ENCODE measurements around the gene C1orf232.

Gene C1orf232

DNA sequence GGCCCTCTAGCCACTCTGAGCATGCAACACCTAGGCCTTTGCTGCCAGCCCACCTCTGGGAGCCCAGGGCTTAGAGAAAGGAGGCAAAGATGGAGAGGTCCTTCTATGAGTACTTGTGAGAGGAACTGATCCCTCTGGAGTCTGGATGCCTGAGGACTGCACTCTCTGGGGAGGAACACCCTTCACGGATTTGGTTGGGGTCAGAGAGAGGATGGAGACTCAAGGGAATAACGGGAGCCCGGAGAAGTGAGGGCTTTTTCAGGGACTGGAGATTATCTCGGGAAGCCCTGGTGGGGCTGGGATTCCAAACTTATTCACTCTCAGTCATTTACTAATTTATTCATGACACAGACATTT, 413 bp upstream of the C1orf232 start:
- TF ChIP-seq, protein P1, sequence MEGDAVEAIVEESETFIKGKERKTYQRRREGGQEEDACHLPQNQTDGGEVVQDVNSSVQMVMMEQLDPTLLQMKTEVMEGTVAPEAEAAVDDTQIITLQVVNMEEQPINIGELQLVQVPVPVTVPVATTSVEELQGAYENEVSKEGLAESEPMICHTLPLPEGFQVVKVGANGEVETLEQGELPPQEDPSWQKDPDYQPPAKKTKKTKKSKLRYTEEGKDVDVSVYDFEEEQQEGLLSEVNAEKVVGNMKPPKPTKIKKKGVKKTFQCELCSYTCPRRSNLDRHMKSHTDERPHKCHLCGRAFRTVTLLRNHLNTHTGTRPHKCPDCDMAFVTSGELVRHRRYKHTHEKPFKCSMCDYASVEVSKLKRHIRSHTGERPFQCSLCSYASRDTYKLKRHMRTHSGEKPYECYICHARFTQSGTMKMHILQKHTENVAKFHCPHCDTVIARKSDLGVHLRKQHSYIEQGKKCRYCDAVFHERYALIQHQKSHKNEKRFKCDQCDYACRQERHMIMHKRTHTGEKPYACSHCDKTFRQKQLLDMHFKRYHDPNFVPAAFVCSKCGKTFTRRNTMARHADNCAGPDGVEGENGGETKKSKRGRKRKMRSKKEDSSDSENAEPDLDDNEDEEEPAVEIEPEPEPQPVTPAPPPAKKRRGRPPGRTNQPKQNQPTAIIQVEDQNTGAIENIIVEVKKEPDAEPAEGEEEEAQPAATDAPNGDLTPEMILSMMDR (IDR thresholded peaks at IDR 0.05; ENCODE audit: borderline replicate concordance, insufficient read depth, low read depth, low read length) = no peak
- H3K4me3 ChIP-seq (ENCODE audit: low read depth, low read length) = peak overlapping the region; percentile 93

DNA sequence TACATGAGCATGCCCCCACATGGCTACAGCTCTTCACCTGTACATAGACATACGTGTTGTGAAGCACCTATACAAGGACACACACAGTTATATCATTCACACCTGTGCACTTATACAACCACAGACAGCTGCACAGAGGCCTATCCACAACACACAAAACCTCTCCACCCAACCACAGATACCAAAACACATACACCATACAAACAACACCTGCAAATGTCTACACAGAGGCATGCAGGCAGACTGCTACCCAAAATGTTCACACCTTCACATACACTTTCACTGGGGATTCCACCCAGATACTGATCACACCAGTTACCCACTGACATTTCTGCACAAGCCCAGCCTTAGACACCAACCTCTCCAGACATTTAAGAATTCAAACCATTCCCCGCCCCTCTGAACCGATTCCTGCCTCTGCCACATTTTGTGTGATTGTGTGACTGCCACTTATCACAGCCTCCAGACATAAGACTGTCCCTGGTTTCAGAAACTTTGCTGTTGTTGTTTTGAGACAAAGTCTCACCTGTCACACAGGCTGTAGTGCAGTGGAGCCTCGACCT, 2.0 kb downstream of the C1orf232 start:
- no peak overlapping the region for H3K4me3 ChIP-seq (ENCODE audit: low read depth, low read length)
- TF ChIP-seq, protein P1 (IDR thresholded peaks at IDR 0.05; ENCODE audit: borderline replicate concordance, insufficient read depth, low read depth, low read length) = no peak

DNA sequence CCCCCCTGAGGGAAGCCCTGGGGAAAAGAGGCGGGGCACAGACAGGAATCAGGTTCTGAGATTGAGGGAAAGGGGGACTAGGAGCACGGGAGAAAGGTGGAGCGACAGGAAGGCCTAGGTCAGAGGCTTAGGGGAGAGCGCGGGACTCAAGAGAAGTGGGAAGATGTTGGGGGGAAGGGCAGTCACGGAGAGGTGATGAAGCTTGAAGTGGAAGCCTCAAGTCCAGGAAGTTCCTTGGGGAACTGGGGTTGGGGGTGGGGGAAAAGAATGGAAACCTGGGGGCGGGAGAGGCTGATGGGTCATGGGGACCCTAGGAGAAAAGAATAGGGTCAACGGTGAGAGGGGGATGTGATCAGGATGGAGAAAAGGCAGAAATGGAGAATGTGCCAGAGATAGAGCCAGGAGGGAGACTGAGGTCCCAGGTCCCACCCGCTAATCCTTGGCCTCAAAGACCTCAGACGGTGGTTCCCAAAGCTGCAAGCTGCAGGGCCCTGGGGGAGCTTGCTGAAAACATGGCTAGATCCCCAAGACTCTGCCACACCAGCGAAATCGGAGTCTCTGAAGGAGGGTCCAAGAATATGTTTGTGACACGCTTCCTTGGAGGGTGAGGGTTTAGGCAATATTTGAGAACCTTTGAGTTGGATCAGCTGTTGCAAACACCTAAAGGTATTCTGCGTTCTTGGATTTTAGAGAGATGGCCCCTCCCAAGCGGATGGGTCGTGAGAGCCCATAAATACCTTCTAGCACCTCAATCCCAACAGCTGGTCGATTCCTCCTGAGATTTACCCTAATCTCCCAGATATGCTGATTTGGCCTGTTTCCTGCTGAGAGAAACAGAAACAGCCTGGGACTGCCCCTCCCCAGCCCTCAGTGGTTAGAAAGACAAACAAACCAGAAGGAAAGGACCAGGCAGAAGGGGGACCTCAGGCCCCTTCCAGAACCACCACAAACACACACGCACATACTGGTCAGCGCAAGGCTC, 3.6 kb downstream of the C1orf232 start:
- H3K4me3 ChIP-seq (ENCODE audit: low read depth, low read length) = no peak overlapping the region
- TF ChIP-seq, protein P1 (IDR thresholded peaks at IDR 0.05; ENCODE audit: borderline replicate concordance, insufficient read depth, low read depth, low read length) = no peak

- TF ChIP-seq, protein P1 (IDR thresholded peaks at IDR 0.05; ENCODE audit: borderline replicate concordance, insufficient read depth, low read depth, low read length) = peak; percentile 78
- H3K4me3 ChIP-seq (ENCODE audit: low read depth, low read length) = no peak overlapping the region
Observed at GRCh38 chr1:26164036-26164860, 4.5 kb downstream of the C1orf232 start.

DNA sequence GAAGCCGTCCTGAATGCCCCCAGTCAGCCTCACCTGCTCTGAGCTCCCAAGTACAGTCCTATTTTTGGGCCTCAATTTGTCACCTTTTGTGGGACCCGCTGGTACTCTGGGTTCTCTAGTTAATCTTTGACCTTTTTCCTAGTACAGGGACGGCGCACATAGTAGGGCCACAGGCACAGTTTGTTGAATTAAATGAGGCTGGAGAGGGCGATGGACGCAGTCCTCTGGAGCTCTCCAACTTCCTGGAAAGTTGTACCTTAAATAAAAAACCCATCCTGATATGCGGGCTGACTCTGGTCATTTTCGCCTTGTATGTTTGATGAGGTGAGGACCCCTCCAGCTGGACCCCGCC, 5.1 kb downstream of the C1orf232 start:
- TF ChIP-seq, protein P1 (IDR thresholded peaks at IDR 0.05; ENCODE audit: borderline replicate concordance, insufficient read depth, low read depth, low read length) = no peak
- H3K4me3 ChIP-seq (ENCODE audit: low read depth, low read length) = no peak overlapping the region

- TF ChIP-seq, protein P1 (IDR thresholded peaks at IDR 0.05; ENCODE audit: borderline replicate concordance, insufficient read depth, low read depth, low read length) = no peak
- H3K4me3 ChIP-seq (ENCODE audit: low read depth, low read length) = no peak overlapping the region
Observed at GRCh38 chr1:26162220-26162709, 6.5 kb downstream of the C1orf232 start.
